Amniotic stem cell (primary cell): ENCODE results near the gene CTSA.
"Not testable (repeated sequence)": the region's sequence is repeated elsewhere in the genome, so short reads cannot be mapped to it uniquely, and the experiment has no call there.

Source experiments
- DNase-seq: peaks from one replicate; lab custom pipeline; 2025; lab: John Stamatoyannopoulos, UW

The CTSA gene

GRCh38 chr20:45918182-45918737 is 27.1 kb downstream of the CTSA start:
- no peak for DNase-seq

DNA sequence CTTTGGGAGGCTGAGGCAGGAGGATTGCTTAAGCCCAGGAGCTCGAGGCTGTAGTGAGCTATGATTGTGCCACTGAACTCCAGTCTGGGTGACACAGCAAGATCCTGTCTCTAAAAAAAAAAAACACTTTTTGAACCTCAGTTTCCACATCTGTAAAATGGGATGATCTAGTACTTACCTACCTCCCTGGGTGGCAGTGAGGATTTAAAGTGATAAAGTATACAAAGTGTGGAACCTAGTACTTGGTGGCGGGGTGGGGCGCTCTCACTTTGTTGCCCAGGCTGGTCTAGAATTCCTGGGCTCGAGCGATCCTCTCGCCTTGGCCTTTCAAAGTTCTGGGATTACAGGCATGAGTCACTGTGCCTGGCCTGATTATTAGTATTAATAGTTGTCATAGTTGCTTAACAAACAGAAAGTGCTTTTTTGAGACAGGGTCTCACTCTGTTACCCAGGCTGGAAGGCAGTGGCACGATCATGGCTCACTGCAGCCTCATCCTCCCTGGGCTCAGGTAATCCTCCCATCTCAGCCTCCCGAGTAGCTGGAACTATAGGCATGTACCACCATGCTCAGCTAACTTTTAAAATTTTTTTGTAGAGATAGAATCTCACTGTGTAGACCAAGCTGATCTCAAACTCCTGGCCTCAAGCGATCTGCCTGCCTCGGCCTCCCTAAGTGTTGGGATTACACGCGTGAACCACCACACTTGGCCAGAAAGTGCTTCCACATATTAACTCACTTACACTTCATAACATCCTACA is 27.8 kb downstream of the CTSA start:
- DNase-seq, result no peak

DNA sequence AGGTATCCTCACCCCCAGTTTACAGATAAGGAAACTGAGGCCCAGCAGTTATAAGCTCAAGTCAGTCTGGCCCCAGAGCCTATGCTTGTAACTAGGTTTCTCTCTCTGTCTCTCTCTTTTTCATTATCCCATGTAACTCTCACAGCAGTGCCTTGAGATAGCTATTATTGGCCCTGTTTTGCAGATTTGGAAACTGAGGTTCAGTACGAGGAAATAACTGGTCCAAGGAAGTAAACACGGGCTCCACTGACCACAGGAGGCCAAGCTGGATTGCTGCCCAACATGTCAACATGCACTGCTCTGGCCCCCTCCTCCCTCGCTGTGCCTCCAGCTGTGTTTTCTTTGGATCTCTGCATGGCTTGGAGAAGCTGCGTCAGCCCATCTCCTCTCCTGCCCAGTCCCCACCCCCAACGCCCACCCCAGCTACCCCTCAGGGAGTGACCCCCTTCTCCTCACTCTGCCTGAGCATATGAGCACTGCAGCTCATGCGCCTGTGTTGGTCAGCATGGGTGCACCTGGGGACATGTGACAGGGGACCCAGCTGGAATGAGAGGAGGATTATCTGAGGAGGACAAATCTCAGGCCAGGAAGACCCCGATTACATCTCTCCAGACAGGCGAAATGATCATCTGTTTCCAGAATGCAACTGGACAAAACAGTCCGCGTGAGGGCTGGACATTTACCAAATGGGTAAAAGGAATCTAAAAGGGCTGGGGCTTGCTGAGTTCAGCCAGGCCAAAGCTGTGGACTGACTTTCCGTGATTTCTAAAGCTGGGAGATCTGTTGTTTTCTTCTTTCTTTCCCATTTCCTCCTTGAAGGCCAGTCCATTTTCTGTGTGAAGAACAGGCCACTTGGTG is 28.6 kb downstream of the CTSA start:
- DNase-seq, result no peak

- DNase-seq, result no peak
These were observed 29.6 kb downstream of the CTSA start for GRCh38 chr20:45920462-45921336.

DNA sequence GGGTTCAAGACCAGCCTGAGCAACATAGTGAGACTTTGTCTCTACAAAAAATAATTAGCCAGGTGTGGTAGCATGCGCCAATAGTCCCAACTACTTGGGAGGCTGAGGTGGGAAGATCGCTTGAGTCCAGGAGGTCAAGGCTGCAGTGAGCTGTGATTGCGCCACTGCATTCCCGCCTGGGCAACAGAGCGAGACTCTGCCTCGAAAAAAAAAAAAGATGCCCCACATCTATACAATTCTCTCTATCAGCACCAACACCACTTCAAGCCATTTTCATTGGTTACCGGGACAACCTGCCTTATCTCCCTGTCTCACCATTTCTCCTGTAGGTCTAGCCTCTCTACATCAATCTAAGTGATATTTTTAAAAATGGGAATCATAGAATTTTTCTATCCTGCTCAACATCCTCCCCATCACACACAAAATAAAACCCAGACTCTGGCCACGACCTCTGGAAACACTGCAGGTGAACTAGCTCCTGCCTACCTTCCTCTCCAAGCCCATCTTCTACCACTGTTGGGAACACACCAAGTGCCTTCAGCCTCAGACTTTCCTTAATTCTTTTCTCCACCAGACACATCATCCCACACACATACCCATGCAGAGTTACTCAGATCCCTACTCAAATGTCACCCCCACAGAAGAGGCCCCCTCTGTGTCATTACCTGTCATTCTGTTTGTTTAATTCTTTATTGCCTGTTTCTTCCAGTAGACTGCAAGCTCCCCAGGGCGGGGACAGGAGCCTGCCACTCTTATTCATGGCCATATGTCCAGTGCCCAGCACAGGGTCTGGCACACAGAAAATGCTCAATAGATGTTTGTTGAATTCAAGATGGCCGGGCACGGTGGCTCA is 30.4 kb downstream of the CTSA start:
- DNase-seq, result no peak

DNA sequence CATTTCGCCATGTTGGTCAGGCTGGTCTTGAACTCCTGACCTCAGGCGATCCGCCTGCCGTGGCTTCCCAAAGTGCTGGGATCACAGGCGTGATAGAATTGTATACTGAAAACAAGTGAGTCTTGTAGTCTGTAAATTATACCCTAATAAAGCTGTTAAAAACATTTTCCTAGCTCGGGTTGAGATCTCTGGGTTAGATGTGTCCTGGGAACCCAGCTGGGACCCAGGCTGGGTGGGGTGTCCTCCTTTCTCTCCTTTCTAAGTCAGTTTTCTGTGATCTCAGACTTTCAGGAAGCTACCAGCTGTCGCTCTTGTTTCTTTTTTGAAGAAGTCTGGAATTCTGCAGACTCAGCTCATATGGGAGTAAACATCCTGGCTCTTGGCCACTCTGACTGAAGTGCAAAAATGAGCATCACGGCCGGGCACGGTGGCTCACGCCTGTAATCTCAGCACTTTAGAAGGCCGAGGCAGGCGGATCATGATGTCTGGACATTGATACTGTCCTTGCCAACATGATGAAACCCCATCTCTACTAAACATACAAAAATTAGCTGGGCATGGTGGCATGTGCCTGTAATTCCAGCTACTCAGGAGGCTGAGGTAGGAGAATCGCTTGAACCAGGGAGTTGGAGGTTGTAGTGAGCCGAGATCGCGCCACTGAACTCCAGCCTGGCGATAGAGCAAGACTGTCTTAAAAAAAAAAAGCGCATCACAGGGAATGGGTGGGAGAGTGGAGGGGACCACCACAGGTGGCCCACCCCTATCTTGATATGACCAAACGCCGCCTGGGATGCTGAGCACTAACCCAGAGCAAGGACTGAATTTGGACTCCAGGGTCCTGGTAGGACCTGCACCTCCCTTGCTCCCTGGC is 33.5 kb downstream of the CTSA start:
- no peak for DNase-seq

- DNase-seq, result no peak
These were observed 34.8 kb downstream of the CTSA start for GRCh38 chr20:45925821-45926506.

DNA sequence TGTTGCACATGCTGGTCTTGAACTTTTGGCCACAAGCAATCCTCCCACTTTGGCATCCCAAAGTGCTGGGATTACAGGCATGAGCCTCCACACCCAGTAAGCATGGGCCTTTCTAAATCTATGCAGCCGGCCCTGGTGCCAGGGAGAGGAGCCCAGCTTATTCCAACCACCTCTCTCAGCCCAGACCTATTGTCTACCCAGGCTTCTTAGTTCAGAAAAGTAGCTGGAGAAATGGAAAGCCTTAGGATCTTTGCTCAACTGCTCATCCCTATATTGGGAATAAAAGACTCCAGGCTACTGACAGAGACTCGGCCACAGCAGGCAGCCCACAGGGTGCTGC is 35.6 kb downstream of the CTSA start:
- DNase-seq, result no peak

- DNase-seq, result no peak
These were observed 36.1 kb downstream of the CTSA start for GRCh38 chr20:45927071-45927878.

DNA sequence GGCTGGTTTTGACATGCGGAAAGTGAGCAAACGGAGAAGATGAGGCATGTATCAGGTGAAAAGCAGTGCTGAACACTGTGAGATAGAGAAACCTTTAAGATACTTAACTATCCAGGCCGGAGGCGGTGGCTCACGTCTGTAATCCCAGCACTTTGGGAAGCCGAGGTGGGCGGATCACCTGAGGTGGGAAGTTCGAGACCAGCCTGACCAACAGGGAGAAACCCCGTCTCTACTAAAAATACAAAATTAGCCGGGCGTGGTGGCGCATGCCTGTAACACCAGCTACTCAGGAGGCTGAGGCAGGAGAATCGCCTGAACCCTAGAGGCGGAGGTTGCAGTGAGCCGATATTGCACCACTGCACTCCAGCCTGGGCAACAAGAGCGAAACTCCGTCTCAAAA is 40.5 kb downstream of the CTSA start:
- not testable (repeated sequence) for DNase-seq

DNA sequence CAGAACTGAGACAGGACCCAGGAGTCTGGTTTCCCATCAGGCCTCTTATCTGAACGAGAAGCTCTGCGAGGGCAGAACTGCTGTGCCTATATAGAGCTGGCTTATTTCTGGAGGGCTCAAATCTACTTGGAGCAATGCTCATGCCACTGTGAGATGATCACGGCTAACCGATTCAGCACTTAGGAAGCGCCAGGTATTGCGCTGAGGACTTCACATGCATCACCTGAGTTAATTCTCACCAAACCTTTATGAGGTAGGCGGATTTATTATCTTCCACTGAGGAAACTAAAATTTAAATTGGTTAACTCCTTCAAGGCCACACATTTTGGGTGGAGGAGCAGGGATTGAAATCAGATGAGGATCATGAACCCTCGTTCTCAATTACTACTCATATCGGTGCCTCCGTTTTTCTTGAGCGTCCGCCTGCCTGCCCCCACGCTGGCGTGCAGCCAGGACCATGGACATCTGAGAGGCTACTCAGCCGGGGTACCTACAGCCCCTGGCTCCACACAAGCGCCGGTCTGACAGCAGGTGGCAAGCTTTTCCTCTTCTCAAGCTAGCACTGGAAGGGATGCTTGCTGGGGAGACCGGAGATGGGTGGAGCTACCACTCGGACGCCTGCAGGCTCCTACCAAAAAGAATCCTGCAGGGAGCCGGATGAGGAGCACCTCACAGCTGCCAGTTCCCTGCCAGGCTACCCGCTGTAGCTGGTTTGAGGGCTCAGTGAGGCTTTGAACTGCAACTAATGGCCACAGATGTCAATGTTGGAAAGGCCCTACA is 42.3 kb downstream of the CTSA start:
- no peak for DNase-seq

- DNase-seq, result no peak
These were observed 43.0 kb downstream of the CTSA start for GRCh38 chr20:45934046-45934585.

DNA sequence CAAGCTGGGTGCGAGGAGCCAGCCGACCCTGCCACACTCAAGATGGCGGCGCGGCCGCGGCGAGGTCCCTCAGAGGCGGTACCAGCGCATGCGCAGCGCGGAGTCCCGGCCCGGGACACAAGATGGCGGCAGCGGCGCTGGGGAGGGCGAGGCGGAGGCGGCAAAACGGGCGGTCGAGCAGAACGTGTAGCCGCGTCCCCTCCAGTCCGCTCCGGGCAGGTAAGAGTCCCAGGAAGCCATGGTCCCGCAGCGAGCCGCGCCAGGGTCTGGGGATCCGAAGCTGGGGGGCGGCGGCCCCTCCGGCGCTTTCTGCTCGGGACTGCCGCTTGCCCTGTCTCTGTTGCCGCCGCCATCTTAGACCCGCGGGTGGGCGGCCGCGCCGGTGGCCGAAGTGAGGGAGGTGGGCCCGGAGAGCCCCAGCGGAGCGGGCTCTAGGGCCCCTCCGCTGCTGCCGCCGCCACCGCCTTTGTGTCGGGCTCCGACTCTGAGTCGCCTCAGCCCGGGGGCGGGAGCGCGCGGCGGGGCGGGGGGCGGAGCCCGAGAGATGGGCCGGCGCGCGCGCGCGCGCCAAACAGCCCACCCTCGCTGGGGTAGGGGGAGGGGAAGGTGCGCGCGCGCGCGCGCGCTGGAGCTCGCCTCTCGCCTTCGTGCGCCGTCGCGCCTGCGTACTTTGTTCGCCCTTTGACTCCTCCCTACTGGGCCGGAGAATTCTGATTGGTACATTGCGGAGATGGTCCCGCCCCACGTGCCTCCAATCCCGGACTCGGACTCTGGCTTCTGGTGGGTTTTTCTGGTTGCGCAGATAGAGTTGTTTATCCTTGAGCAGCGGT is 43.7 kb downstream of the CTSA start, which contains the start of gene PCIF1:
PCIF1 (plus strand) TSS at position 98 of the 830 bp plus-strand sequence. CDS start 4,317 bp downstream, outside the sequence.
- DNase-seq, result peak; percentile 98

- no peak for DNase-seq
These were observed 44.4 kb downstream of the CTSA start for GRCh38 chr20:45935416-45936046.

DNA sequence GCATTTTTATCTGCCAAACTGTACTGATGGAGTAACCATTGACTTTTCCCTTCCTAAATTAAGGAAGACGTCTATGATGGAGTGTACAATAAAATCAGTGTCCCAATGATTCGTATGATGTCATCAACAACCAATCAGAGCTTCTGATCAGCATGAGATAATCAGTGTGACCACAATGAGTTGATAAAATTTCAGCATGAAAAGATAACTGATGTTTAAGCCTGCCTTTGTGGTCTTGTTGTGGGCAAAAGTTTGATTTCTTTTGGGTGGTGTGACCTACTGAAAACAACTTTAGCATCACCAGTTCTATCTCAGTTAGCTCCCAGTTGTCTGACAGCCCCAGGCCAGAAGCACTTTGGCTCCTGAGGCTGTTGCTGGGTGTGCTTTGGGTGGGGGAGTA is 46.6 kb downstream of the CTSA start:
- DNase-seq, result no peak
